Measurements from ENCODE around the gene NOL11.

GRCh38 chr17:67707442-67707841 is 10.3 kb upstream of the NOL11 start:
- no peak for TF ChIP-seq POLR2A (IDR thresholded peaks at IDR 0.05; ENCODE audit: low read length)
- TF ChIP-seq GATA1 (IDR thresholded peaks at IDR 0.05; ENCODE audit: low read depth, low read length), result no peak
